ENCODE measurements around the gene PDE9A.

Gene PDE9A

GRCh38 chr21:42655796-42656770 lies 2.7 kb downstream of the PDE9A start:
- DNase-seq (ENCODE audit: low read depth in 3 of 3, low spot score in 1 of 3) = no peak

- DNase-seq (ENCODE audit: low read depth in 3 of 3, low spot score in 1 of 3) = no peak
Observed at GRCh38 chr21:42656872-42657271, 3.5 kb downstream of the PDE9A start.

GRCh38 chr21:42657676-42658319 lies 4.4 kb downstream of the PDE9A start:
- DNase-seq (ENCODE audit: low read depth in 3 of 3, low spot score in 1 of 3) = no peak

GRCh38 chr21:42658320-42659105 lies 5.1 kb downstream of the PDE9A start:
- DNase-seq (ENCODE audit: low read depth in 3 of 3, low spot score in 1 of 3) = no peak

GRCh38 chr21:42659416-42660117 lies 6.1 kb downstream of the PDE9A start:
- DNase-seq (ENCODE audit: low read depth in 3 of 3, low spot score in 1 of 3) = no peak

GRCh38 chr21:42660118-42660470 lies 6.7 kb downstream of the PDE9A start:
- DNase-seq (ENCODE audit: low read depth in 3 of 3, low spot score in 1 of 3) = no peak

GRCh38 chr21:42661688-42662429 lies 8.4 kb downstream of the PDE9A start:
- no peak for DNase-seq (ENCODE audit: low read depth in 3 of 3, low spot score in 1 of 3)

GRCh38 chr21:42662430-42663199 lies 9.2 kb downstream of the PDE9A start:
- DNase-seq (ENCODE audit: low read depth in 3 of 3, low spot score in 1 of 3) = no peak

GRCh38 chr21:42663200-42663750 lies 9.9 kb downstream of the PDE9A start:
- DNase-seq (ENCODE audit: low read depth in 3 of 3, low spot score in 1 of 3) = no peak

GRCh38 chr21:42663860-42664535 lies 10.6 kb downstream of the PDE9A start:
- DNase-seq (ENCODE audit: low read depth in 3 of 3, low spot score in 1 of 3) = no peak

GRCh38 chr21:42664614-42665013 lies 11.2 kb downstream of the PDE9A start:
- no peak for DNase-seq (ENCODE audit: low read depth in 3 of 3, low spot score in 1 of 3)

- no peak for DNase-seq (ENCODE audit: low read depth in 3 of 3, low spot score in 1 of 3)
Observed at GRCh38 chr21:42665026-42665425, 11.6 kb downstream of the PDE9A start.

- no peak for DNase-seq (ENCODE audit: low read depth in 3 of 3, low spot score in 1 of 3)
Observed at GRCh38 chr21:42665484-42665883, 12.1 kb downstream of the PDE9A start.

- no peak for DNase-seq (ENCODE audit: low read depth in 3 of 3, low spot score in 1 of 3)
Observed at GRCh38 chr21:42666023-42666747, 12.8 kb downstream of the PDE9A start.

GRCh38 chr21:42666925-42667324 lies 13.5 kb downstream of the PDE9A start:
- no peak for DNase-seq (ENCODE audit: low read depth in 3 of 3, low spot score in 1 of 3)

GRCh38 chr21:42668298-42668992 lies 15.0 kb downstream of the PDE9A start:
- DNase-seq (ENCODE audit: low read depth in 3 of 3, low spot score in 1 of 3) = no peak

- DNase-seq (ENCODE audit: low read depth in 3 of 3, low spot score in 1 of 3) = no peak
Observed at GRCh38 chr21:42669041-42669440, 15.6 kb downstream of the PDE9A start.
